GM20000 (cell line): ENCODE results near the gene WWOX.

Experiments
- DNase-seq: peaks from one replicate; pipeline ENCODE4 v3.0.0; 2012; ENCODE audit warnings: low spot score
- TF ChIP-seq, protein P1 (sequence below): IDR thresholded peaks from 2 replicates; pipeline ENCODE4 v1.5.1; 2012; ENCODE audit warnings: mild to moderate bottlenecking, control low read depth; ENCODE audit errors: extremely low read depth, missing control alignments

Gene WWOX

DNA sequence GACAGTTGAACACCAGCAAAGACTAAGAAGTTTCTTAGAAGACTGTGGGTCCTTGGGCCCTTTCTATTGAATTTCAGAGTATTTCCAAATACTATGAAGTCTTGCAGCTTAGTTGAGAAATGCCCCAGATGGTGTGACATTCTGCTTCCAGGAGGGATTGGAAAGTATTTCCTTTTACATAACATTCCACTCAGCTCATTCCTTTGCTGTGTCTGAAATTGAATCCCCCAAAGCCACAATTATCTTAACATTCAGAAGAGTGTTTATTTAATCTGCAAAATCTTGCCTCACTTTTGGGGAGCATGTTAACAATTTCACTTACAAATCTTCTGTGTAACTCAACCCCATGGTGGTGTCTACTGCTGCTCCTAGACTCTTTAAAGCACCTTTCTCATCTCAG lies 307.7 kb downstream of the WWOX start:
- TF ChIP-seq, protein P1, sequence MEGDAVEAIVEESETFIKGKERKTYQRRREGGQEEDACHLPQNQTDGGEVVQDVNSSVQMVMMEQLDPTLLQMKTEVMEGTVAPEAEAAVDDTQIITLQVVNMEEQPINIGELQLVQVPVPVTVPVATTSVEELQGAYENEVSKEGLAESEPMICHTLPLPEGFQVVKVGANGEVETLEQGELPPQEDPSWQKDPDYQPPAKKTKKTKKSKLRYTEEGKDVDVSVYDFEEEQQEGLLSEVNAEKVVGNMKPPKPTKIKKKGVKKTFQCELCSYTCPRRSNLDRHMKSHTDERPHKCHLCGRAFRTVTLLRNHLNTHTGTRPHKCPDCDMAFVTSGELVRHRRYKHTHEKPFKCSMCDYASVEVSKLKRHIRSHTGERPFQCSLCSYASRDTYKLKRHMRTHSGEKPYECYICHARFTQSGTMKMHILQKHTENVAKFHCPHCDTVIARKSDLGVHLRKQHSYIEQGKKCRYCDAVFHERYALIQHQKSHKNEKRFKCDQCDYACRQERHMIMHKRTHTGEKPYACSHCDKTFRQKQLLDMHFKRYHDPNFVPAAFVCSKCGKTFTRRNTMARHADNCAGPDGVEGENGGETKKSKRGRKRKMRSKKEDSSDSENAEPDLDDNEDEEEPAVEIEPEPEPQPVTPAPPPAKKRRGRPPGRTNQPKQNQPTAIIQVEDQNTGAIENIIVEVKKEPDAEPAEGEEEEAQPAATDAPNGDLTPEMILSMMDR, result no peak

DNA sequence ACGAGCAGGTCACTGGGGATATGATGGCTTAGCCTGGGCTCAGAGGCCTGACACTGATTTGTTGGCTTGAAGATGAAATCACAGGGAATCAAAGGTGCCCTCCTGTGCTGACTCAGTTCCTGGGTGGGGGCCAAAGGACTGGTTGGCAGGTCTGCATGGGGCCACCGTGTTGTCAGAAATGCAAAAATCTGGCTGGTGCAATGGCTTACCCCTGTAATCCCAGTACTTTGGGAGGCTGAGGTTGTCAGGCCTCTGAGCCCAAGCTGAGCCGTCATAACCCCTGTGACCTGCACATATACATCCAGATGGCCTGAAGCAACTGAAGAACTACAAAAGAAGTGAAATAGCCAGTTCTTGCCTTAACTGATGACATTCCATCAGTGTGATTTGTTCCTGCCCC lies 314.2 kb downstream of the WWOX start:
- no peak for DNase-seq
- TF ChIP-seq, protein P1, result no peak

More for the DNA sequence above, 307.7 kb downstream of the WWOX start:
- DNase-seq, result no peak

DNA sequence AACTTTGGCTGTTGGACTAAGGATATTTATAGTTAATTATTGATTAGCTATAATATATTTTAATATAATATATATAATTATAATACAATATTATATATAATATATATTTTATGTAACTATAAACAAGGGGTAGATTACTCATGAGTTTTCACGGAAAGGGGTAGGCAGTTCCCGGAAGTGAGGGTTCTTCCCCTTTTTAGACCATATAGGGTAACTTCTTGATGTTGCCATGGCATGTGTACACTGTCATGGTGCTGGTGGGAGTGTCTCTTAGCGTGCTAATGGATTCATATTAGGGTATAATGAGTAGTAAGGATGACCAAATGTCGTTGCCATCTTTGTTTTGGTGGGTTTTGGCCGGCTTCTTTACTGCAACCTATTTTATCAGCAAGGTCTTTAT lies 315.6 kb downstream of the WWOX start:
- TF ChIP-seq, protein P1, result no peak
- DNase-seq, result no peak

DNA sequence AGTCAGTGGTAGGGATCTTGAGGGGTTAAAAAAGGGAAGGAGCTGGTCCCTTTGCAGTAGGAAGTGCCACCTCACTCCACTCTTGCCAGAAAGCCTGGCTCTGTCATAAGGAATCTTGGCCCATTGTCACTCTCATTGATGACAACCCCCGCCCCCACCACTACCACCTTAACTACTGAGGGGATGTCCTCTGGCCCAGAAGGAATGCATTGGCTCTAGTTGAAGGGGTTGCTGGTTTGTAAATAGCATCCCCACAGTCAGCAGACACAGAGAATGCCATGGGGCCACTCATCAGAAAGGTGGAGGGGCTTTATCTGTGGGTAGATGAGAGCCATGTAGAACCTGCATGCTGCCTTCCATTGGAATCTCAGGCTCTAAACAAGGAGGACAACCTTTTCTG lies 316.2 kb downstream of the WWOX start:
- TF ChIP-seq, protein P1, result no peak
- no peak for DNase-seq

DNA sequence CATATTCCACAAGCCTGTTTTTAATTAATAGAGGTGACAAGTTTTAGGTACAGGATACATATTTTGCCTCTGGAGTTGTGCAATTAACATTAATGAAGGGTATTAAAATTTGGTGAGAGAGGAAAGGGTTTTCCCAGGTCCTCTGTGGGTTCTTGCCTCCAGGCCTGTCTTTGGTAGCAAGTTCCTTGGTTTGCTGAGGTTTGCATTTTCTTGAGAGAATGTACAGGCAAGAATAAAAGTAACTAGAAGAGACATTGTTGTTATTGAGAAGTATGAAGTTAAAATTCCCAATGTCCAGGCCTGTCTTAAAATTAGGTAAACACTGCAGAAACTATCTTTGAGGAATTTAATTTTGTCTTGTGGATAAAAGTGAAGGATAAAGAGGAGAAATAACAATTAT lies 316.9 kb downstream of the WWOX start:
- TF ChIP-seq, protein P1, result no peak
- DNase-seq, result no peak

DNA sequence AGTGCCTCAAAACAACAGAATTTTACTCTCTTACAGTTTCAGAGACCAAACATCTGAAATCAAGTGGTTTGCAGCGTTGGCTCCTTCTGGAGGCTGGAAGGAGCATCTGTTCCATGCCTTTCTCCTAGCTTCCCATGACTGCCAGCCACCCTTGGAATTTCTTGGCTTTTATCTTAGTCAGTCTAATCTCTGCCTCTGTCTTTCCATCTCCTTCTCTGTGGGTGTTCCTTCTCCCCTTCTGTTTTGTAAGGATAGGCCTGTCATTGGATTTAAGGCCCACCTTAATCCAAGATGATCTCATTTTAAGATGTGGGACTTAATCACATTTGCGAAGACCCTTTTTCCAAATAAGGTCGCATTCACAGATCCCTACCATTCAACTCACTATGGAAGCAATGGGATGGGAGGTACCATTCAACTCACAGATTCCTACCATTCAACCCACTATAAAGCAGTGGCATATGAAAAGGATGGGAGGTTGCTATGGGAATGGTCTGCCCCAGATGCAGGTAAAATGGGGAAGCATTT lies 321.8 kb downstream of the WWOX start:
- DNase-seq, result no peak
- TF ChIP-seq, protein P1, result no peak

DNA sequence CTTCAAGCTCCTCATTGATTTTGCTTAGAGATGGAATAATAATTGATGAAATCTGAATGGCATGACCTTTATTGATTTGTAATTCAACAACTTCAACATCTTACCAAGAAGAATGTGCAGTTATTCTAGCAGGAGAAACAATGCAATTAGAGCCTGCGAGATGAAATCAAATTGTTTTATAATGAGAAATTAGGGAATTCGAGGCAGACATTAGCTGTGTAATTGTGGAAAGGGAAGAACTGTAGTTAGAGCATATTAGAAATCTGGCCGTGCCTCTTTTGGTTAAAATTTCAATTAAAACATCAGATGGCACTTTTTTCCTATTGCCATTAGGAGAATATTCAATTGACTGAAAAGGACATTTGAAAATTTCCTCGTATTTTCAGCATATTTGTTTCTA lies 325.8 kb downstream of the WWOX start:
- DNase-seq, result no peak
- TF ChIP-seq, protein P1, result no peak
